NCI-H2107 treated with DMSO at 0.1 percent for 48 hours (cell line): ENCODE data around the gene BIN1.

Experiments
- DNase-seq: peaks from one replicate; lab custom pipeline; 2025; ENCODE audit not compliant: unreplicated experiment; lab: John Stamatoyannopoulos, UW

BIN1 gene, protein sequence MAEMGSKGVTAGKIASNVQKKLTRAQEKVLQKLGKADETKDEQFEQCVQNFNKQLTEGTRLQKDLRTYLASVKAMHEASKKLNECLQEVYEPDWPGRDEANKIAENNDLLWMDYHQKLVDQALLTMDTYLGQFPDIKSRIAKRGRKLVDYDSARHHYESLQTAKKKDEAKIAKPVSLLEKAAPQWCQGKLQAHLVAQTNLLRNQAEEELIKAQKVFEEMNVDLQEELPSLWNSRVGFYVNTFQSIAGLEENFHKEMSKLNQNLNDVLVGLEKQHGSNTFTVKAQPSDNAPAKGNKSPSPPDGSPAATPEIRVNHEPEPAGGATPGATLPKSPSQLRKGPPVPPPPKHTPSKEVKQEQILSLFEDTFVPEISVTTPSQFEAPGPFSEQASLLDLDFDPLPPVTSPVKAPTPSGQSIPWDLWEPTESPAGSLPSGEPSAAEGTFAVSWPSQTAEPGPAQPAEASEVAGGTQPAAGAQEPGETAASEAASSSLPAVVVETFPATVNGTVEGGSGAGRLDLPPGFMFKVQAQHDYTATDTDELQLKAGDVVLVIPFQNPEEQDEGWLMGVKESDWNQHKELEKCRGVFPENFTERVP

DNA sequence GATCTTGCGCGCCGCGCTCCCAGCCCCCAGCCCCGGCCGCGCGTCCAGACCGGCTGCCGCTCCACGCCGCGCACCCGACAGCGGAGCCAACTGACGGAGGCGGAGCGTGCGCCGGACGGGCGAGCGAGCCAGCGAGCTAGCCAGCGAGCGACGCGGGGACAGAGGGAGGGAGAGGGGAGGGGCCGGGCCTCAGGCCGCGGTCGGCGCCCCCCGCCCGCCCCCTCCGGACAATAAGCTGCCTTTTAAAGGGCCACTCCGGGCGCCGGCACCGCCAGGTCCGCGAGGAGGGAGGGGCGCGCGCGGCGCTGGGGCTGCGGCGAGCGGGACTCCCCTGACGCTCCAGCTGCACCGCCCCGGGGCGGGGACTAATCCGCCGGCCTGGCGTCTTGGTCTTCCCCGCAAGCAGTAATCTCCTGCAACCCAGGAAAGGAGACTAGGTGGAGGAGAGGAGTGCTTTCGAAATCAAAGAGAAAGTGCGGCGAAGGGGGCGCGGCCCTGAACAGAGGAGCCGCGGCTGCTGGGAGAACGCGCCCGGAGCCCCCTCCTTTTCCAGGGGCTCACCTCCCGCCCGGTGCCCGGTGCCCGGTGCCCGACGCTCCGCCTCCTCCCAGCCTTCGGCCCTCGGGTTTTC lies at the start of gene BIN1:
TSS of gene BIN1 (minus strand) at position 164 of the 631 bp plus-strand sequence. CDS start 211 bp downstream, outside the sequence.
- peak; percentile 16 for DNase-seq

DNA sequence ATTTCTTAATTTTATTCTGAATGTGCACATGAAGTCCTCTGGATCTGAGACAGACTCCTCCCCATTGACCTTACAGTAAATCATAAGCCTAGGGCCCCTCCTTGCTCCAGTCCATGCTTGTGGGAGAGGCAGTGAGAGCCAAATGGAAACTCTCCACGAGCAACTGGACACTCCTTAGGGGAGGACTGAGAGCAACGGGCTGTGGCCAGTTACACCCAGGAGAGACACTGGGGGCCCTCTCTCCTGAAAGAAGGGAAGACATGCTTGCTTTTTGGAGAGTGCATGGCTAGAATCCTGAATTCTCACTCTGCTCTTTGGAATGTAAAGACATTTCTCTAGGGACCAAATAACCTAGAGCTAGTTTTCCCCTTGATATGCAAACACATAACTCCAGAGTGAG lies 49.0 kb upstream of the BIN1 start:
- DNase-seq, result no peak

DNA sequence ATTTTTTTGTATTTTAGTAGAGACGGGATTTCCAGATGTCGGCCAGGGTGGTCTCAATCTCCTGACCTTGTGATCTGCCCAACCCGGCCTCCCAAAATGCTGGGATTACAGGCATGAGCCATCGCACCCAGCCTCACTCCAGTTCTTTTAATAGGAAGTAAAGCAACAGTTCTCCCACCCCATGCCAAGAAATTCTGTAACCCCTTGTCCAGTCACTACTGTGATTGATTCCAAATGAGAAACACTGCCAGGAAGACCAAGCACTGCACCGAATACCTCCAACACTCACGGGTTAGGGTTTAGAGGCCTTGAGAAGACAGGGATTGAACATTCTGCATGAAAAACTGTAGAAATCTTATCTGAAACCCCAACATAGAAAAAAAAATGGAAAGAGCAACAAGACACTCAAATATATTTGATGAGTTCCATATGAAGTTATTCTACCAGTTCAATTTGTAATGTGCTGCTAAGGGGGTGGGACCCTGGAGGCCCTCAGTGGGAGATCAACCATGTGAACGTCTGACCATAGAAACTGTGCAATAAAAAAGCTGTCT lies 48.2 kb upstream of the BIN1 start:
- no peak for DNase-seq

DNA sequence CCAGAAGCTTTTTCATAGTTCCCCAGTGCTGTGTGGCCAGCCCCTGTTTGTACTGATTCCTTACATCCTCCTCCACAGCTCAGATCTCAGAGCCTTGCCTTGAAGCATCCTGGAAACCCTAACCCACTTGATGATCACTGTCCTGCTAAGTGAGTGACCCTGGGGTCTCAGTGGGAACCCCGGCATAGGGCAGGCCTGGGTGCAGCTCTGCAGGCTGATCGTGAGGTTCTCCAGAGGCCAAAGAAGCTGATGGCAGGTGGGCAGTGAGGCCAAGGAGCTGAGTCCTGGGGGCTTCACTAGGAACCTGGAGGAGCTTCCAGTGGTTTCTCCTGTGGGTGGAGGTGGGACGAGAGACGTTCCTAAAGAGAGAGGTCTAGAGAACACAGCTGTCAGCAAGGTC lies 47.4 kb upstream of the BIN1 start:
- DNase-seq, result no peak

DNA sequence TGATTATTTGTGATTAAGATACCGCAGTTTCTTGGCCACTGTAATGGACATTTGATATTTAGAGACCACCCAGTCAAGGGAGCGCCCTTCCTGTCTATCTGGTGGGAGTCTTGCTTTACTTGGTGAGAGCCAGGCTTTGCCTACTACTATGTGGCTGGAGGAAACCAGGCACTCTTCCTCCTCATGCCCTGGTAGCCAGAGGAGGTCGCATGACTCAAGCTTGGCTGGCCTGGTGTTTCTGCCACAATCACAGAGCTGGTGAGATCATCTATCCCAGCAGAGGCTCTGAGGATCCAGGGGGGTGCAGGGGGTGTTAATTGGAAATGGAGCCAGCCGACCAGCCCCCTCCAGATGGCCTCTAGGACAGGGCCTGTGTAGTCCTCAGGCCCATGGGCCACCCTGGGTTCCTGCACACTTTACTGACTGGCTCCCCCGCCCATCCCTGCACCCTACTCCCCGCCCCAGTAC lies 46.8 kb upstream of the BIN1 start:
- no peak for DNase-seq

DNA sequence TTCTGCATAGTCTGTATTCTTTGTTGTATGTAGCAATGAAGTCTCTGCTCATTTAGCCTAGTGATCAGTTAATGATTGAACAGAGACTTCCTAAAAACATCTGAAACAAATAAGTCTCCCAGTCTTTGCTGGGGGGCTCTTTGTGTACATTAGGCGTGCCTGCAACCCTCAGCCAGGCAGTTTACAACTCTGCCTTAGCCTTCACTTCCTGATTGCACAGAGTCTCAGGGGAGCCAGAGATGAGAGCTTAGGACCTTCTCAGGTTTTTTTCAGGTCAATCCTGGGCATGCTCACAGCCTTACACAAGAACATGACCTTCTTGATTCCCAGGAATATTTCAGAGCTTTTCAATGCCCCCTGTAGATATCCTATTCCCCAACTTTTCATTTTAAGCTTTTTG lies 44.0 kb upstream of the BIN1 start:
- DNase-seq, result no peak

DNA sequence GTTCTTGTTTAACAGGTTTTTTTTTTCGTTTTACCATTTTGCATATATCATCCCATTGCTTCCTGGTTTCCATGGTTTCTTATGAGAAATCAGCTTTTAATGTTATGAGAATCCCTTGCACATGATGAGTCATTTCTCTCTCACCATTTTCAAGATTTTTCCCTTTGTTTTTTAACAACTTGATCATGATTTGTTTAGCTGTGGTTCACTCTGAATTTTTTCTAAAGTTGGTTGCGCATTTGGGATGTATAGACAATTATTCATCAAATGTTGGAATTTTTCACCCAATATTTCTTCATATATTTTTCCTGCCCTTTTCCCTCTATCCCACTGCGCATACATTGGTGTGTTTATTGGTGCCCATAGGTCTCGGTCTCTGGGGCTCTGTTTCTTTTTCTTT lies 42.4 kb upstream of the BIN1 start:
- no peak for DNase-seq

DNA sequence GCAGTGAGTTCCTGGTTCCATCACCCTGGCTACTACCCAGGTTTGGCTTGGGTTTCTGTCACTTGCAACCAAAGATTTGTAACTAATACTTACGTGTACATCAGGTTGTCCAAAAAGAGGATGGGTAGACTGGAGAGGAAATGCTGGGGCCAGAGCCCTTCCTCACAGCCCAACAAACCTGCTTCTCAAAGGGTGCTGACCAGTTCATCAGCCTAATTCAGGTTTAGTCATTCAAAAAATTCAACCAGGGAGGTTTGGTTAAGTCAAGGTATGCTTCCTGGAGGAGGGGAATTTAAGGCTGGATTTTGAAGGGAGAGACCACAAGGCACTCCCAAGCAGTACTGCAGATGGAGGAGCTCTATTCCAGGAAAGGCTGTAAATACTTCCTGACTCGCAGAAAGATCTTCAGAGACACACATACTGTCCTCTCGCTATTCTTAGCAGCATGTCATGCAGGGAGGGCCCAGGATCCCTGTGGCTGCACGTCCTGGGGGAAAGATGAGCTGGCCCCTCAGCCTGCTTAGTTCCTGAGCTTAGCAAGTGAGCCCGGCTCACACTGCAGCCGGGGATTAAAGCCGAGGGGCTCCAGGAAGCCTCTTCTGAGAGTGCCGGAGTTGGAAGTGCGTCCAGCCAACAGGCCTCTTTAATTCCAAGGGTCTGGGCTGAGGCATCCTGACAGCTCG lies 40.0 kb upstream of the BIN1 start:
- no peak for DNase-seq

DNA sequence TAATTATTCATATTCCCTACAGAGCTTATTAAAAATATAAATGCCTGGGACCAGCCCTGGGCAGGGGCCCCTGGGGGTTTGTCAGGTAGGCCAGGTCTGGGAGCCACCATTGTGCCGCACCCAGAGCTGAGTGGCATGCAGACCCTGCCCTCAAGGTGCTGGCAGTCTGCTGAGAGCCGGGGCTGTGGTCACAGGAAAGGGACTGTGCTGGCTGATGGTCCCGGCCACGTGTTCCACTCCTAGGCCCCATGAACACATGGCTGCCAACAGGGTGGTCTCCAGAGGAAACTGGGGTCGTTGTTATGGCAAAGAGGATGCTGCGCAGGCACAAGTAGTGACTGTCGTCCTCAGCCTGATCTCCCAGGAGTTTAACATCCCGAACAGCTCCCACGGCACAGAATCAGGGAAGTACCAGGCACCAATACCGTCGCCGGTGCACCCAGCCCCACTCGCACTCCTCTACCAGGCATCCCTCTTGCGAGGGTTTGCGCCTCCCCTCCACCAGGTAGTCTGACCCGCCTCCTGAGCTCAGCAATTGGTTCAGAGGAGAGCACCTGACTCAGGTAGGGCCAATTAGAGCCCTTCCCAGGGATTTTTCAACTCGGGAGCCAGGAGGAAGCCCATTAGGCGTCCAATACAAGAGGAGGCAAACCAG lies 39.2 kb upstream of the BIN1 start:
- DNase-seq, result no peak

DNA sequence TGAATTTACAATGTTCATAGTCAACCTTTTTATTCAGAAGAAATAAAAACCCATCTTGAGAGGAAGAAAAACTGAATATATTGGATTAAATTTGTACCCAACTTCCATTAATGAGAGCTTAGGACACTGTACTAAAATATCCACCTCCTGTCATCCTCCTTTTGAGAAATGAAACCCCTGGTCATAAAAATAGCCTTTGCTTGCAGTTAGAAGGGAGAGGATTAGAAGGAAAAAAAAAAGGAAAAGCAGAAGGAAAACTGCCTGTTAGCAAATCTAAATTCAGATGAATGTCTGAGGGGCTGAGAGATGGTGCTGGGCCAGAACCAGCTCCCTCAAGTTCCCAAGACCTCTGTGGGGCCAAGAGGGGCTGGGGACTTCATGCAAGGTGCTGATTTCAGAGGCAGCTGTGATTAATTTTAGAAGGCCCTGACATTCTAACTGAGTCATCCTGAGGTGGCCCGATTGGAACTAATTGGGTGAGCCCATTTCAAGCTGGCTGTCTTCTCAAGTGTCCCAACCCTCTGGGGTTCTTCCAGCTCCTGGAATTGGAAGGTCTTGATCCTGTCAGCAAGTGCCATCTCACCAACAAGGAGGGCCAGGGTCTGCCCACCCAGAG lies 38.4 kb upstream of the BIN1 start:
- DNase-seq, result no peak

DNA sequence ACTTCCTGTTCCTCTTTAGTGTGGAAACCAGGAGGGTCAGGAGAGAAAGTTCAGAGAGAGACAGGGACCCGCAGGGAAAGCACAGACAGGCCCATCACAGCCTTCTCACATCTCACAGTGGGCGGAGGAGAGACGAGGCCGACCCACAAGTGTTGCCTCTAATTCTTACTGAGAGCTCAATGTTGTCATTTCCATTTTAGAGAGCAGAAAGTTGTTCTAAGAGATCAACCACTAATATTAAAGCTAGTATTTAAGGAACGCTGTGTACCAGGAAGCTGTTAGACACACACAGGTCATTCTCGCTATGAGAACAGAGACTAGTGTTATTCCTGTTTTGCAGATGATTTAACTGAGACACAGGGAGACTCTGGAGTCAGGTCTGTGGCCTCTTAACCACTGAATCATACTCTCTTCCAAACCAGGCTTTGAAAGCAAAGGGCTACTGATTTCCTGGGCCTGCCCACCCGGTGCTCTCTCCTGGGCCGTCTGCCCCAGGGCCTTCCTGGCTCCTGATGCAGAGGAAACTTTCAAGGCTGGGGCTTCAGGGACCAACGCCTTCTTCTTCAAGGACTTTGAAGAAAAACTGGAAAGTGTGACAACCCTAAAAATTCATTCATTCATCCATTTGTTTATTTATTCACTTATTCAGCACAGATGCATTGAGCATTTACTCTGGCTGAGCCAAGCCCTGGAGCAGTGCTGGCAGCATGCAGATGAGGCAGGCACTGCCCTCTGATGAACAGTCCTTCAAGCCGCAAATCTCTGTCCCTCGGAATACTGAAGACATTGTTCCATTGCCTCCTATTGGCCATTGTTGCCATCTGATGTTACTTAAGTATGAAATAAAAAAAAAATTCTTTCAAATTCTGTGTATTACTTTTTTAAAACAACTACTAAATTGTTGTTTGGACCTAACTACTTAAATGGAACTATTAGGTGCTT lies 37.2 kb upstream of the BIN1 start:
- DNase-seq, result no peak

DNA sequence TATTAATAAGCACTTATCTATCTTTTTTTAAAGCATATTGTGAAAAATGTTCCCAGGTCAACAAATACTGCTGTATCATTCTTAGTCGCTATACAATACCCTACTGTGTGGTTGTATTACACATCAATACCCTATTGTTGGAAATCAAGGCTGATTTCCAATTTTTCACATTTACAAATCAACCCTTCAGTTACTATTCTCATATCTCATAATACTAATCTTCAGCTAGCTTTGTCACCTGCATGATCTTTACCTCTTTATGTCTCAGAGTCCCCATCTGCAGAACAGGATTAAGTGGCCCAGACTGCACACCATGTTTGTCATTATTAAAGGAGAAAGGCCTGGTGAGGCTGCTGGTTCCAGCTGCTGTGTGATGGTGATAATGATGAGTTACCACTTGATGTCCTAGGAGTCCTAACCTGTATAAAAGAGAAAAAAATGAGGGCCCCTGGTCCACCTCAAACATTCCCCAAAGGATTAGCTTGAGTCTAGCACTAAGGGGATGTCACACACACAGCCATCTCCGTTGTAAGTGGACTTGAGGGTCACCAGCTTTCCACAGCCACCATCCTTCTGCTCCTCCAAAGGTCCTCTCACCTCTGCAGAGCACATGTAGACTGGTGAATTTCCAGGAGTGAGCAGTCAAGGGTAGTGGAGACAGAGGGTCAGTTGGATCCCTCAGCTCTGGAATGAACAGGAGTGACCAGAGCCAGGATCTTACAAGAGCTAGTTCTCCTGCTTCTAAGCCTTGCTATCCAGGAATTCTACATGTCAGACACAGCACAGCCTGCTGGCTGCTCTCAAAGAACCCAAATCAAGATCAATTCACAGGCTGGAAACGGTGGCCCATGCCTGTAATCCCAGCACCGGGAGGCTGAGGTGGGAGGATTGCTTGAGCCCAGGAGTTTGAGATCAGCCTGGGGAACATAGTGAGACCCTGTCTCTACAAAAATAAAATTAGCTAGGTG lies 36.0 kb upstream of the BIN1 start:
- no peak for DNase-seq

DNA sequence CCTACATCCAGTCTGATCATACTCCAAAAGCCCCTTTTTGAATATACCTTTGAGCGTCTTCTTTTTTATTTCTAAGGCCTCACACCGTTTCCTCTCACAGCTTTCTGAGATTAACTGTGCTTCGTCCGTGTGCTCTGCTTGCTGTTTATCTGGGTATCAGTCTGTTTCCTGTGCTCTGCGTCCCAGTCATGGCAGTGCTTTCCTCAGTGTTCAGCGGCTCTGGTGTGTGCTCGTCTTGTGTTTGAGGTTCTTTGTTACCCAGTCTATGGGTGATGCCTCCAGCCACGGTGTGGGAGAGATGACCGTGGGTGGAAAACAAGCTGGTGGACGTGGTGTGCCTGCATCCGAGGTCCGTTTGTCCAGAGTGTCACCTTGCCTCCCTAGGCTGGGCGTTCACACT lies 33.6 kb upstream of the BIN1 start:
- DNase-seq, result no peak

DNA sequence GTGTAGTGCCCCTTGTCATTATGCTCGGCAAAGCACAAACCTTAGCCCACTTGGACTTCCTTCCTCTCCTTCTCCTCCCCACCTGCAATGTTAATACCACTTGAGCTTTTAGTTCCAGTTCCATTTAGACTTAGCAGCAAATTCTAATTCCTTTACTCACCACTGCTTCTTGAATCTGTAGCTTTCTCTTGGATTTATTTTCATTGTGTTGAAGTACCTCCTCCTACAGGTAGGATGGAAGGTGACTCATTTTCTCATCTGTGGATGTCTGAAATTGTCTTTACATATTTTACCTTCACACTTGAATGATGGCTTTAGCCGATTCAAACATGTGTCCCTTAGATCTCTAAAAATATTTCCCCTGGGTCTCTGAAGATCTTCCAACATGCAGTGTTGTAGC lies 32.8 kb upstream of the BIN1 start:
- DNase-seq, result no peak

DNA sequence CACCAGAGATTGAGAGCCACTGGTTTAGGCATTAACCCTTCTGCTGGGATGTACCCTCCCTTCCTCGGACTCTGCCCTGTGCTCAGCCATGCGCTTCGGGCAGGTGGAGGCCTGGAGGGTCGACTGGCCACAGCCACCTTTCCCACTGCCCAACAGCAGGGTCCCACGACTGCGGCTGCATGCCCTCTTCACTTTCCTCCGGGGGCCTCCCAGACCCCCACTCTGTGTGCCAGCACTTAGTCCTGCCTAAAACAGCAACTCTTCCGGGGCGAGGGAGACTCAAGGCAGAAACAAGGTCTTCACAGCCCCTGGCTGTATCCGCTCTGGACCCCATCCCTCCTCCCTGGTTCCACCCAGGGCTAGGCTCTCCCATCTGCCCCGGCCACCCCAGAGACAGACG lies 31.3 kb upstream of the BIN1 start:
- no peak for DNase-seq

DNA sequence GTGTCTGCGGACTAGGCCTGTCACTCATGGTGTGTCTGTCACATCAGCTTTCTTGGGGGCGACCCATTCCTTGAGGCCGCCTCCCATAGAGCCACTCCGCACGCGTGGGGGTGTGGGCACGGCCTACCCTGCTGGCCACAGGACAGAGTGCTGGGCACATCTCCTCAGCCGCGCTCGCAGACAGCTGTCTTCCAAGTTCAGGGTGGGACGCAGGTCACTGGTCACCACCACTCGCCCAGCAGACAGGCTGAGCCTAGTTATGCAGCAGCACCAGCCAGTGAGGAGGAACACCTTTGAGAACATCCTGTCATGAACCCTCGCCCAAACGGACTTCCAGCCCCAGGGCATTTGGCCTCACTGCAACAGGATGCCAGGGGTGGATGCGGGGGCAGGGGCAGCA lies 30.8 kb upstream of the BIN1 start:
- DNase-seq, result no peak

DNA sequence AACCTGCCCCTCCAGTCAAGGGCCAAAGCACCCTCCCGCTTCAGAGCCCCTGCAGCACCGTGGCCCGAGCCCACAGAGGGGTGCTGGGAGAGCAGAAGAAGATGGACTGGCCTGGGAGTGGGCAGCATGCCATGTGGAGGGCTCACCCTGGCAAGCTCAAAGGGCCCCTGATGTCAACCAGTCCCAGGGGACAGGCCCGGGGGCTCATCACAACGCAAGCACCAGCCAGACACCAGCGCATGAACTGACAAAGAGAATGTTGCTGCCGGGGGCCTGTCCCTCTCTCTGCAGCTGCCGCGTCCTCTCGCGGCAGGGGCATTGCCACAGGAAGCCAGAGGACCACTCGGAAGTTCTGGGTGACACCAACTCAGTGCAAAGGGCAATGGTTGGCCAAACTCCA lies 30.3 kb upstream of the BIN1 start:
- no peak for DNase-seq
